DND-41 (cell line): ENCODE results near the gene ALDH1A3.

Experiments
- ATAC-seq: fragments of 200-7000 bp; cut with Tn5 transposase; 3 replicates; pipeline ENCODE4 v1.9.1; 2021; ENCODE audit warnings: low read depth; ENCODE audit not compliant: insufficient read depth
- DNase-seq: peaks from one replicate; pipeline ENCODE4 v3.0.0-alpha.2; 2020
- H2AFZ ChIP-seq: 2 replicates; pipeline ENCODE4 v1.6.0; 2012; ENCODE audit warnings: low read depth, low read length
- H3K27ac ChIP-seq: 2 replicates; pipeline ENCODE4 v1.5.1; 2012; ENCODE audit warnings: low read length, inconsistent platforms
- H3K27me3 ChIP-seq: fragments of 200-600 bp; sonication (generic); 2 replicates; pipeline ENCODE4 v1.6.0; 2012; ENCODE audit warnings: low read length, mild to moderate bottlenecking, inconsistent platforms; ENCODE audit not compliant: insufficient read depth, poor library complexity
- H3K36me3 ChIP-seq: 2 replicates; pipeline ENCODE4 v1.5.1; 2012; ENCODE audit warnings: low read length, inconsistent platforms; ENCODE audit not compliant: insufficient read depth
- H3K4me1 ChIP-seq: 2 replicates; pipeline ENCODE4 v1.5.1; 2012; ENCODE audit warnings: mild to moderate bottlenecking, low read length; ENCODE audit not compliant: insufficient read depth
- H3K4me2 ChIP-seq: 2 replicates; pipeline ENCODE4 v1.6.0; 2012; ENCODE audit warnings: mild to moderate bottlenecking, moderate library complexity, low read length, inconsistent platforms; ENCODE audit not compliant: insufficient read depth
- H3K4me3 ChIP-seq, 2 experiments: fragments of 200-600 bp in 1 of 2; shearing (Covaris generic) in 1 of 2; 2 replicates each; pipeline ENCODE4 v1.5.1; 2012 to 2016; ENCODE audit warnings: inconsistent platforms in 2 of 2, low read length in 2 of 2, mild to moderate bottlenecking in 2 of 2, low read depth in 1 of 2, moderate library complexity in 1 of 2
- H3K79me2 ChIP-seq: 2 replicates; pipeline ENCODE4 v1.6.0; 2012; ENCODE audit warnings: low read length, inconsistent platforms; ENCODE audit not compliant: insufficient read depth
- H3K9ac ChIP-seq: 2 replicates; pipeline ENCODE4 v1.6.0; 2012; ENCODE audit warnings: low read depth, mild to moderate bottlenecking, inconsistent platforms, low read length, moderate library complexity
- H3K9me3 ChIP-seq: 2 replicates; pipeline ENCODE4 v1.5.1; 2012; ENCODE audit warnings: low read length, moderate library complexity, mild to moderate bottlenecking, inconsistent platforms; ENCODE audit not compliant: insufficient read depth, severe bottlenecking
- H4K20me1 ChIP-seq: 2 replicates; pipeline ENCODE4 v1.6.0; 2012; ENCODE audit warnings: low read length; ENCODE audit not compliant: insufficient read depth
- CTCF ChIP-seq: IDR thresholded peaks from 2 replicates; pipeline ENCODE4 v1.5.1; 2012; ENCODE audit warnings: borderline replicate concordance, low read length, moderate library complexity, mild to moderate bottlenecking; ENCODE audit not compliant: poor library complexity, severe bottlenecking; ENCODE audit errors: extremely low read depth
- EZH2 ChIP-seq: IDR thresholded peaks from 3 replicates; pipeline ENCODE4 v1.6.1; 2012; ENCODE audit warnings: borderline replicate concordance, low read depth, mild to moderate bottlenecking, moderate library complexity, low read length, inconsistent platforms; ENCODE audit not compliant: severe bottlenecking

ALDH1A3 gene

GRCh38 chr15:100833417-100834389 lies 45.9 kb upstream of the ALDH1A3 start:
- no peaks in the 10 kb centered on the region for H3K9me3 ChIP-seq
- no peak overlapping the region for H3K4me2 ChIP-seq
- no peak overlapping the region for H3K4me3 ChIP-seq
- H2AFZ ChIP-seq = no peak overlapping the region
- DNase-seq (no peak), ATAC-seq (no peak)
- H3K9ac ChIP-seq = no peak overlapping the region
- TF ChIP-seq CTCF = no peak
- no peak for TF ChIP-seq EZH2
- no peaks in the 10 kb centered on the region for H4K20me1 ChIP-seq
- H3K27ac ChIP-seq = no peak overlapping the region
- H3K79me2 ChIP-seq = no peaks in the 10 kb centered on the region
- H3K27me3 ChIP-seq = no peaks in the 10 kb centered on the region
- no peaks in the 10 kb centered on the region for H3K4me1 ChIP-seq
- no peaks in the 10 kb centered on the region for H3K36me3 ChIP-seq

- Histone ChIP-seq H3K79me2 (no peaks in the 10 kb centered on the region), H3K4me1 (no peaks in the 10 kb centered on the region), H4K20me1 (no peaks in the 10 kb centered on the region), H3K4me3 (no peak overlapping the region), H3K36me3 (no peaks in the 10 kb centered on the region), H3K27me3 (no peaks in the 10 kb centered on the region), H2AFZ (no peak overlapping the region), H3K27ac (no peak overlapping the region), H3K9ac (no peak overlapping the region), H3K4me2 (no peak overlapping the region), H3K9me3 (no peaks in the 10 kb centered on the region)
- TF ChIP-seq EZH2 (no peak), CTCF (no peak)
- ATAC-seq = no peak
- no peak for DNase-seq
These were observed 44.9 kb upstream of the ALDH1A3 start for GRCh38 chr15:100834731-100835130.

- no peak overlapping the region for H3K4me2 ChIP-seq
- no peak for TF ChIP-seq CTCF
- TF ChIP-seq EZH2 = no peak
- no peak overlapping the region for H2AFZ ChIP-seq
- no peaks in the 10 kb centered on the region for H3K36me3 ChIP-seq
- no peak for DNase-seq
- H3K9ac ChIP-seq = no peak overlapping the region
- H3K4me3 ChIP-seq = no peak overlapping the region
- no peak for ATAC-seq
- no peaks in the 10 kb centered on the region for H3K4me1 ChIP-seq
- H4K20me1 ChIP-seq = no peaks in the 10 kb centered on the region
- no peak overlapping the region for H3K27ac ChIP-seq
- no peaks in the 10 kb centered on the region for H3K79me2 ChIP-seq
- no peaks in the 10 kb centered on the region for H3K27me3 ChIP-seq
- no peaks in the 10 kb centered on the region for H3K9me3 ChIP-seq
These were observed 44.0 kb upstream of the ALDH1A3 start for GRCh38 chr15:100835636-100836035.
